Smooth muscle cell (in vitro differentiated cells): Measurements from ENCODE around the gene C14orf180. TPM values are rescaled to one million over a fixed set of nuclear protein-coding genes. Genes with fewer than 3 reads are reported as not detected.

ENCODE experiments used
- DNase-seq: peaks from one replicate; lab custom pipeline; 2025; ENCODE audit not compliant: unreplicated experiment; lab: John Stamatoyannopoulos, UW
- H2AFZ ChIP-seq: fragments of 200-600 bp; sonication (generic); 2 replicates; pipeline ENCODE4 v1.6.0; 2016; ENCODE audit warnings: antibody characterized with exemption, low read depth, mild to moderate bottlenecking
- H3F3A ChIP-seq: fragments of 200-600 bp; sonication (generic); 2 replicates; pipeline ENCODE4 v1.6.0; 2017; ENCODE audit warnings: antibody characterized with exemption, low read depth
- H3K27ac ChIP-seq: fragments of 200-600 bp; sonication (generic); 2 replicates; pipeline ENCODE4 v1.5.1; 2016; ENCODE audit warnings: low read depth, mild to moderate bottlenecking
- H3K27me3 ChIP-seq: fragments of 200-600 bp; sonication (generic); 2 replicates; pipeline ENCODE4 v1.6.1; 2016; ENCODE audit warnings: low read depth, mild to moderate bottlenecking
- H3K36me3 ChIP-seq: fragments of 200-600 bp; sonication (generic); 2 replicates; pipeline ENCODE4 v1.5.1; 2016; ENCODE audit warnings: low read depth
- H3K4me1 ChIP-seq: fragments of 200-600 bp; sonication (generic); 2 replicates; pipeline ENCODE4 v1.5.1; 2016; ENCODE audit warnings: low read depth
- H3K4me2 ChIP-seq: fragments of 200-600 bp; sonication (generic); 2 replicates; pipeline ENCODE4 v1.6.0; 2016; ENCODE audit warnings: mild to moderate bottlenecking
- H3K4me3 ChIP-seq: fragments of 200-600 bp; sonication (generic); 2 replicates; pipeline ENCODE4 v1.5.1; 2016; ENCODE audit warnings: mild to moderate bottlenecking
- H3K79me2 ChIP-seq: fragments of 200-600 bp; sonication (generic); 2 replicates; pipeline ENCODE4 v1.6.0; 2016; ENCODE audit warnings: low read depth, mild to moderate bottlenecking
- H3K9ac ChIP-seq: fragments of 200-600 bp; sonication (generic); 2 replicates; pipeline ENCODE4 v1.6.0; 2016; ENCODE audit warnings: low read depth
- H3K9me3 ChIP-seq: fragments of 200-600 bp; sonication (generic); replicated peaks from 2 replicates; pipeline ENCODE4 v1.5.1; 2016; ENCODE audit warnings: low read depth
- H4K20me1 ChIP-seq: fragments of 200-600 bp; sonication (generic); 2 replicates; pipeline ENCODE4 v1.6.0; 2016; ENCODE audit warnings: low read depth
- CTCF ChIP-seq: fragments of 200-600 bp; sonication (generic); IDR thresholded peaks from 2 replicates; pipeline ENCODE4 v1.5.1; 2017; ENCODE audit warnings: borderline replicate concordance, mild to moderate bottlenecking, antibody characterized with exemption; ENCODE audit not compliant: insufficient read depth, poor library complexity, severe bottlenecking
- WGBS: methylation state at CpG from one replicate; pipeline ENCODE4 v1.1.7; 2016; ENCODE audit warnings: low lambda C conversion rate; 5-methylcytosine and 5-hydroxymethylcytosine counted together
- polyA plus RNA-seq: library from polyadenylated mRNA; unstranded; fragments of >200 nt; fragmentation: Nextera tagmentation; extraction: Ambion mirVana; gene quantifications from 2 replicates; pipeline ENCODE4 v1.2.1, GENCODE V29; 2016
- total RNA-seq: library from RNA; depleted of rRNA; stranded (reverse); fragments of >200 nt; gene quantifications from 2 replicates; pipeline ENCODE4 v1.2.3, GENCODE V29; 2014

C14orf180 gene
- total and polyA plus RNA-seq, 2 experiments from 2014 or later = 0.63 to 1.2 TPM

- H3K36me3 ChIP-seq = no peaks in the 10 kb centered on the region
- H3K27me3 ChIP-seq = no peaks in the 10 kb centered on the region
- no peaks in the 10 kb centered on the region for H3K9me3 ChIP-seq
- no peak overlapping the region for H3K4me2 ChIP-seq
- H3K9ac ChIP-seq = no peak overlapping the region
- H2AFZ ChIP-seq = no peak overlapping the region
- no peaks in the 10 kb centered on the region for H3F3A ChIP-seq
- no peaks in the 10 kb centered on the region for H4K20me1 ChIP-seq
- no peak overlapping the region for H3K27ac ChIP-seq
- no peak for DNase-seq
- H3K4me3 ChIP-seq = no peak overlapping the region
- no peaks in the 10 kb centered on the region for H3K79me2 ChIP-seq
- H3K4me1 ChIP-seq = no peaks in the 10 kb centered on the region
- no peak for TF ChIP-seq CTCF
- 86% methylated on average over 9 of the region's 9 CpGs for WGBS
These were observed 26.8 kb upstream of the C14orf180 start for GRCh38 chr14:104552738-104553125.

- DNase-seq = no peak
- no peak overlapping the region for H3K27ac ChIP-seq
- no peak for TF ChIP-seq CTCF
- H3K4me2 ChIP-seq = no peak overlapping the region
- H3K4me1 ChIP-seq = no peaks in the 10 kb centered on the region
- H3K4me3 ChIP-seq = no peak overlapping the region
- no peak overlapping the region for H3K9ac ChIP-seq
- no peaks in the 10 kb centered on the region for H3F3A ChIP-seq
- H3K79me2 ChIP-seq = no peaks in the 10 kb centered on the region
- H4K20me1 ChIP-seq = no peaks in the 10 kb centered on the region
- no peaks in the 10 kb centered on the region for H3K27me3 ChIP-seq
- no peaks in the 10 kb centered on the region for H3K36me3 ChIP-seq
- H3K9me3 ChIP-seq = no peaks in the 10 kb centered on the region
- H2AFZ ChIP-seq = no peak overlapping the region
- WGBS = 92% methylated on average over 30 of the region's 30 CpGs
These were observed 26.1 kb upstream of the C14orf180 start for GRCh38 chr14:104553166-104554087.

GRCh38 chr14:104554088-104554607 is 25.4 kb upstream of the C14orf180 start:
- no peak overlapping the region for H3K4me3 ChIP-seq
- H3K27me3 ChIP-seq = no peaks in the 10 kb centered on the region
- no peak overlapping the region for H3K9ac ChIP-seq
- H3K27ac ChIP-seq = no peak overlapping the region
- H3F3A ChIP-seq = no peaks in the 10 kb centered on the region
- no peak overlapping the region for H3K4me2 ChIP-seq
- H3K9me3 ChIP-seq = no peaks in the 10 kb centered on the region
- TF ChIP-seq CTCF = no peak
- no peak for DNase-seq
- H4K20me1 ChIP-seq = no peaks in the 10 kb centered on the region
- H3K36me3 ChIP-seq = no peaks in the 10 kb centered on the region
- no peak overlapping the region for H2AFZ ChIP-seq
- no peaks in the 10 kb centered on the region for H3K79me2 ChIP-seq
- no peaks in the 10 kb centered on the region for H3K4me1 ChIP-seq
- 92% methylated on average over 12 of the region's 12 CpGs for WGBS
